Heart right ventricle (tissue), 16 donors: ENCODE results near the gene BABAM2. TPM values are rescaled to one million over a fixed set of nuclear protein-coding genes. Genes with fewer than 3 reads are reported as not detected.

Source experiments
- ATAC-seq, 8 donors: fragments of 200-7000 bp; cut with Tn5 transposase; one replicate each; pipeline ENCODE4 v1.9.1; 2020; ENCODE audit warnings: mild to moderate bottlenecking in 8 of 8, moderate library complexity in 8 of 8, moderate number of reproducible peaks in 1 of 8
- DNase-seq, 2 donors: peaks; one replicate each; pipeline ENCODE4 v3.0.0-alpha.2; 2020
- H3K27ac ChIP-seq, 10 donors: fragments of 200-600 bp; sonication (generic) in 2 of 10; one replicate each; pipeline versions ENCODE4 v1.5.0 to v1.8.0; 2020 to 2022; ENCODE audit warnings: mild to moderate bottlenecking in 3 of 10
- H3K27me3 ChIP-seq, 7 donors: fragments of 200-600 bp; one replicate each; pipeline ENCODE4 v1.8.0; 2021 to 2022; ENCODE audit warnings: mild to moderate bottlenecking in 2 of 7
- H3K36me3 ChIP-seq, 9 donors: fragments of 200-600 bp; sonication (generic) in 1 of 9; one replicate each; pipeline versions ENCODE4 v1.5.0 to v1.8.0; 2020 to 2022; ENCODE audit warnings: mild to moderate bottlenecking in 2 of 9
- H3K4me1 ChIP-seq, 9 donors: fragments of 200-600 bp; sonication (generic) in 1 of 9; one replicate each; pipeline versions ENCODE4 v1.5.0 to v1.8.0; 2020 to 2022; ENCODE audit warnings: mild to moderate bottlenecking in 4 of 9
- H3K4me3 ChIP-seq, 10 donors: fragments of 200-600 bp; sonication (generic) in 2 of 10; one replicate each; pipeline versions ENCODE4 v1.5.0 to v1.8.0; 2020 to 2022; ENCODE audit warnings: mild to moderate bottlenecking in 7 of 10, moderate library complexity in 2 of 10
- H3K9me3 ChIP-seq, 11 donors: fragments of 200-600 bp in 10 of 11; sonication (generic) in 2 of 11; one replicate each; pipeline versions ENCODE4 v1.5.0 to v1.8.0; 2013 to 2022; ENCODE audit warnings: mild to moderate bottlenecking in 2 of 11, control low read depth in 1 of 11, moderate library complexity in 1 of 11
- CTCF ChIP-seq, 9 donors: fragments of 200-600 bp; sonication (generic) in 2 of 9; IDR thresholded peaks; one replicate each; pipeline versions ENCODE4 v1.5.0 to v1.8.0; 2021 to 2022; ENCODE audit warnings: antibody characterized with exemption in 9 of 9, mild to moderate bottlenecking in 5 of 9, moderate library complexity in 1 of 9
- WGBS, 2 donors: extraction: QIAGEN DNeasy Blood & Tissue Kit; methylation state at CpG; one replicate each; pipeline ENCODE4 v1.1.7; 2013; ENCODE audit warnings: inconsistent platforms in 1 of 2; 5-methylcytosine and 5-hydroxymethylcytosine counted together
- intact Hi-C, 10 donors: fragments of 100-400 bp; cut with DNase I; formaldehyde crosslinking; loops; one replicate each; pipeline versions ENCODE4 v1.11.1 to v1.14.2; 2022
- polyA plus RNA-seq, 2 donors: library from polyadenylated mRNA; stranded (reverse); fragments of 200-250 nt; gene quantifications; one replicate each; pipeline ENCODE4 v1.2.3, GENCODE V29; 2013
- total RNA-seq, 10 donors: library from RNA; stranded (reverse); fragmentation: NEBNext Ultra II Directional in 3 of 10; extraction: Animal tissue kit (Norgen Biotek cat#: 25700) in 3 of 10; gene quantifications; one replicate each; pipeline versions ENCODE4 v1.2.1 to v1.2.4, GENCODE V29; 2021 to 2023
- donor health status: Arrhythmogenic right ventricular cardiomyopathy.
- donor health status: ischemic (EF 13 %, LVEDD 7.1; RV severe dilation, severe dysfunction).
- donor health status: healthy with polysubstance abuse.
- donor health status: DM: no; HTN: yes; CAD: no.
- donor health status: DM: no; HTN: no; CAD: no.
- donor health status: ischemic (EF 25% LVEDD 6.9; RV normal size, moderate dysfunction).
- donor health status: ischemic (EF 25% LVEDD 5.7; RV mildly dilated, moderate dysfunction).
- donor health status: healthy.
- donor health status: DM: yes; HTN: yes; CAD: no.
- donor health status: Ischemic cardiomyopathy.
- donor health status: ischemic (EF 35%, LVEDD 5.7; RV mildly dilated, moderate dysfunction).
- donor health status: nonischemic (EF 11% LVEDD 7.7; RV severe dilation, severe dysfunction).
- donor health status: DM: yes; HTN: yes; CAD: no.
- donor health status: PGD.
- donor health status: ischemic (EF 29% LVEDD 5.4; RV normal size, mild dysfunction).
- donor health status: nonischemic (EF 23%, LVEDD 6.1; RV moderate dilation, normal function).

BABAM2 gene
- total and polyA plus RNA-seq, 12 donors = 13.3 to 83.4 (median 65.9) TPM

- H3K36me3 ChIP-seq = no peaks in the 10 kb centered on the region
- peaks cover 0 to 51% (median 13%) of the 10 kb centered on the region in 9 donors for H3K4me1 ChIP-seq
- peak overlapping the region in 1 of 10 donors; percentile 23 for H3K27ac ChIP-seq
- no peak overlapping the region for H3K4me3 ChIP-seq
- TF ChIP-seq CTCF (IDR thresholded peaks at IDR 0.05) = no peak
- DNase-seq (no peak), ATAC-seq (no peak)
- intact Hi-C loops = loop anchor here in 1 of 10 donors (10.0 kb wide), 1 partner anchor 298 kb away; the partner anchor contains the start of gene FOSL2
- no peaks in the 10 kb centered on the region for H3K27me3 ChIP-seq
- H3K9me3 ChIP-seq = no peaks in the 10 kb centered on the region
- 94 to 97% methylated on average over 2 of the region's 2 CpGs for WGBS, 2 donors
These were observed 205.9 kb downstream of the BABAM2 start for GRCh38 chr2:28096421-28096820.

- Histone ChIP-seq H3K4me3 (no peak overlapping the region), H3K4me1 (peaks cover 5 to 65% (median 33%) of the 10 kb centered on the region in 9 donors), H3K27me3 (no peaks in the 10 kb centered on the region), H3K36me3 (no peaks in the 10 kb centered on the region), H3K27ac (peak overlapping the region in 1 of 10 donors; percentile 16), H3K9me3 (no peaks in the 10 kb centered on the region)
- ATAC-seq (no peak), DNase-seq (no peak)
- WGBS, 2 donors = 89 to 90% methylated on average over 4 of the region's 4 CpGs
- no peak for TF ChIP-seq CTCF (IDR thresholded peaks at IDR 0.05)
- intact Hi-C loops = loop anchor here in 1 of 10 donors (10.0 kb wide), 1 partner anchor 296 kb away; the partner anchor contains the start of gene FOSL2
These were observed 208.1 kb downstream of the BABAM2 start for GRCh38 chr2:28098501-28099225.

- Histone ChIP-seq H3K4me3 (no peak overlapping the region), H3K4me1 (peaks cover 5 to 51% (median 34%) of the 10 kb centered on the region in 9 donors), H3K27me3 (no peaks in the 10 kb centered on the region), H3K9me3 (no peaks in the 10 kb centered on the region), H3K27ac (peak overlapping the region in 9 of 10 donors; percentile 4 to 87 (median 74)), H3K36me3 (no peaks in the 10 kb centered on the region)
- ATAC-seq = peak in 2 of 8 donors; percentile 9 to 42
- DNase-seq = no peak
- 73 to 76% methylated on average over 2 of the region's 2 CpGs for WGBS, 2 donors
- TF ChIP-seq CTCF (IDR thresholded peaks at IDR 0.05) = no peak
- intact Hi-C loops = loop anchor here in 3 of 10 donors (5.0 to 10.0 kb wide), 3 partner anchors 291 to 376 kb away; partner anchors contain the start of gene FOSL2 (in 2 of the 3)
These were observed 210.6 kb downstream of the BABAM2 start for GRCh38 chr2:28101123-28101522.

- Histone ChIP-seq H3K27me3 (no peaks in the 10 kb centered on the region), H3K4me1 (peaks cover 5 to 45% (median 32%) of the 10 kb centered on the region in 9 donors), H3K36me3 (no peaks in the 10 kb centered on the region), H3K27ac (peak overlapping the region; percentile 36 to 87 (median 74)), H3K9me3 (no peaks in the 10 kb centered on the region), H3K4me3 (peak overlapping the region in 5 of 10 donors; percentile 15 to 34 (median 29))
- 29 to 36% methylated on average over 3 of the region's 3 CpGs for WGBS, 2 donors
- ATAC-seq (peak; percentile 70 to 94 (median 90)), DNase-seq (no peak)
- TF ChIP-seq CTCF (IDR thresholded peaks at IDR 0.05) = no peak
- intact Hi-C loops = loop anchor here in 4 of 10 donors (2.0 to 10.0 kb wide), 4 partner anchors 289 to 377 kb away; partner anchors contain the start of gene FOSL2 (in 2 of the 4)
These were observed 211.4 kb downstream of the BABAM2 start for GRCh38 chr2:28101892-28102291.
